ENCODE results near the gene USP32. TPM values are rescaled to one million over a fixed set of nuclear protein-coding genes. Genes with fewer than 3 reads are reported as not detected.

The USP32 gene
- total RNA-seq, 3 donors from 2014 or later (not counting 1 experiment from before 2014, with no cell fraction given), result 41.3 to 68.5 (median 41.7) TPM

DNA sequence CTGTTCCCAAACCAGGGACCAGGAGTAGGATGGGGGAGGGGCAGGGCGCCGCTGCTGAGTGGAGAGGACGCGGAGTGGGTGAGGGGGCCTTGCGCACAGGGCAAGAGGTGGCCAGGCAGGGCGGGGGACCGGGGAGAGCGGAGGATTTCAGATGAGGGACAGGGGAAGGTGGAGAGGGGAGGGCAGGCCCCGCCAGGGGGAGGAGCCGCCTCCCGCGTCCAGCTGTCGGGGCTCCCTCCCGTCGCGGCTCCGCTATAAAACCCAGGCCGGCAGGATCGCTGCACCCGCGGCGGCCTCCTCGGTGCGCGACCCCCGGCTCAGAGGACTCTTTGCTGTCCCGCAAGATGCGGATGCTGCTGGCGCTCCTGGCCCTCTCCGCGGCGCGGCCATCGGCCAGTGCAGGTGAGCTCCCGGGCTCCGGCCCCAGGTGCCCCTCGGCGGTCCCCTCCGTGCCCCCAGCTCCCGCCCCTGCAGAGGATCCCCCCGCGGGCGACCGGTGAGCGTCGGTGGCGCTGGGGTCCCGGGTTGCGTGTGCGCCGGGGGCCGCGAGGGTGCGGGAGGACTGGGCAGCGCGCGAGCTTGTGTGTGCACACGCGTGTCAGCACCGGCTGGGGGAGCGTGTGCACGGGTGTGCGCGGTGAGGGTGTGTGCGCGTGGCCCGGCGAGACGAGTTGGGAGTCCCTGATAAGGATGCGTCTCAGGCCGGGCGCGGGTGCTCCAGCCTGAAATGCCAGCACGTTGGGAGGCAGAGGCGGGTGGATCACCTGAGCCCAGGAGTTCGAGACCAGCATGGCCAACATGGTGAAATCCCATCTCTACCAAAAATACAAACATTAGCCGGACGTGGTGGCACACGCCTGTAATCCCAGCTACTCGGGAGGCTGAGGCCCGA lies 242.0 kb downstream of the USP32 start, which contains the start of gene CA4:
Gene CA4 (plus strand): TSS at position 283 of the 892 bp plus-strand sequence. CDS start 62 bp downstream, at position 345.
- intact Hi-C loops (cut with micrococcal nuclease), result no loop called here
- peak in 2 of 3 donors; percentile 26 to 40 for ATAC-seq

DNA sequence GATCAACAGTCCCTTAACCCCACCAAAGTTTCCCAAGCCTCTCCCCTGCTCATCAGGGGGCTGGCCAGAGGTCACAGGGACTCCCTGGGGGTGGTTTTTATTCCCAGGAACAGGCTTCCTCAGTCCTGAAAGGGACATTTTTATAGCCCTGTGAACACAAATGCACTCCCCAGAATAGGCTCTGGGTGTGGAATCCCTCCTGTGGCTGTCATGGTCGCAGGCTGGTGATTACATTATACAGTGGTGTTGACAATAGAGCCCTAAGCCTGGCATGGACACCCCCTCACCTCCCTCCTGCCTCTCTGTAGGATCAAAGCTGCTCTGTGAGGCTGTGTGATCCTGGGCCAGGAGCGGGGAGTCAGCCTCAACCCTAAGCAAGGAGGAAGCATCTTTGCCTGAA lies 243.6 kb downstream of the USP32 start:
- Mint-ChIP-seq H3K4me1 (peaks cover 7 to 14% of the 10 kb centered on the region in 2 donors), H3K27ac (no peak overlapping the region), H3K27me3 (ENCODE audit: low read depth in 2 of 2) (peaks cover 66 to 76% of the 10 kb centered on the region in 2 donors), H3K4me3 (no peak overlapping the region), H3K36me3 (no peaks in the 10 kb centered on the region), H3K9me3 (no peaks in the 10 kb centered on the region)
- ATAC-seq (no peak), DNase-seq (no peak)
- no peaks in the 10 kb centered on the region for H3K9me3 ChIP-seq (ENCODE audit: control insufficient read depth, insufficient read depth, low read length)
- 75% methylated on average over 2 of the region's 2 CpGs for WGBS (ENCODE audit: insufficient coverage)
- peaks cover 25% of the 10 kb centered on the region for H3K27me3 ChIP-seq (ENCODE audit: control insufficient read depth, insufficient read depth, low read length)
- H3K36me3 ChIP-seq (ENCODE audit: control insufficient read depth, insufficient read depth, low read length), result no peaks in the 10 kb centered on the region
- no peak overlapping the region for H3K27ac ChIP-seq (ENCODE audit: low read length)
- H3K4me1 ChIP-seq (ENCODE audit: control insufficient read depth, insufficient read depth, low read length), result peaks cover 12% of the 10 kb centered on the region
- H3K4me3 ChIP-seq (ENCODE audit: low read length), result no peak overlapping the region
- TF ChIP-seq, protein P1, sequence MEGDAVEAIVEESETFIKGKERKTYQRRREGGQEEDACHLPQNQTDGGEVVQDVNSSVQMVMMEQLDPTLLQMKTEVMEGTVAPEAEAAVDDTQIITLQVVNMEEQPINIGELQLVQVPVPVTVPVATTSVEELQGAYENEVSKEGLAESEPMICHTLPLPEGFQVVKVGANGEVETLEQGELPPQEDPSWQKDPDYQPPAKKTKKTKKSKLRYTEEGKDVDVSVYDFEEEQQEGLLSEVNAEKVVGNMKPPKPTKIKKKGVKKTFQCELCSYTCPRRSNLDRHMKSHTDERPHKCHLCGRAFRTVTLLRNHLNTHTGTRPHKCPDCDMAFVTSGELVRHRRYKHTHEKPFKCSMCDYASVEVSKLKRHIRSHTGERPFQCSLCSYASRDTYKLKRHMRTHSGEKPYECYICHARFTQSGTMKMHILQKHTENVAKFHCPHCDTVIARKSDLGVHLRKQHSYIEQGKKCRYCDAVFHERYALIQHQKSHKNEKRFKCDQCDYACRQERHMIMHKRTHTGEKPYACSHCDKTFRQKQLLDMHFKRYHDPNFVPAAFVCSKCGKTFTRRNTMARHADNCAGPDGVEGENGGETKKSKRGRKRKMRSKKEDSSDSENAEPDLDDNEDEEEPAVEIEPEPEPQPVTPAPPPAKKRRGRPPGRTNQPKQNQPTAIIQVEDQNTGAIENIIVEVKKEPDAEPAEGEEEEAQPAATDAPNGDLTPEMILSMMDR (IDR thresholded peaks at IDR 0.05), result no peak
- intact Hi-C loops (cut with micrococcal nuclease), result no loop called here

More for the DNA sequence above, 242.0 kb downstream of the USP32 start, which contains the start of gene CA4:
- TF ChIP-seq, protein P1 (IDR thresholded peaks at IDR 0.05), result no peak
- peaks cover 6 to 14% of the 10 kb centered on the region in 2 donors for H3K4me1 Mint-ChIP-seq
- 7% methylated on average over 81 of the region's 81 CpGs for WGBS (ENCODE audit: insufficient coverage)
- peak within 1 kb of the TSS; percentile 49 for H3K4me3 Mint-ChIP-seq
- no peaks in the 10 kb centered on the region for H3K9me3 Mint-ChIP-seq
- Histone ChIP-seq H3K9me3 (ENCODE audit: control insufficient read depth, insufficient read depth, low read length) (no peaks in the 10 kb centered on the region), H3K4me1 (ENCODE audit: control insufficient read depth, insufficient read depth, low read length) (peaks cover 12% of the 10 kb centered on the region), H3K4me3 (ENCODE audit: low read length) (no peak within 1 kb of the TSS), H3K27me3 (ENCODE audit: control insufficient read depth, insufficient read depth, low read length) (peaks cover 21% of the 10 kb centered on the region), H3K36me3 (ENCODE audit: control insufficient read depth, insufficient read depth, low read length) (no peaks in the 10 kb centered on the region), H3K27ac (ENCODE audit: low read length) (no peak within 1 kb of the TSS)
- no peak within 1 kb of the TSS for H3K27ac Mint-ChIP-seq
- H3K36me3 Mint-ChIP-seq, result no peaks in the 10 kb centered on the region
- H3K27me3 Mint-ChIP-seq (ENCODE audit: low read depth in 2 of 2), result peaks cover 59 to 64% of the 10 kb centered on the region in 2 donors
- DNase-seq, result no peak

DNA sequence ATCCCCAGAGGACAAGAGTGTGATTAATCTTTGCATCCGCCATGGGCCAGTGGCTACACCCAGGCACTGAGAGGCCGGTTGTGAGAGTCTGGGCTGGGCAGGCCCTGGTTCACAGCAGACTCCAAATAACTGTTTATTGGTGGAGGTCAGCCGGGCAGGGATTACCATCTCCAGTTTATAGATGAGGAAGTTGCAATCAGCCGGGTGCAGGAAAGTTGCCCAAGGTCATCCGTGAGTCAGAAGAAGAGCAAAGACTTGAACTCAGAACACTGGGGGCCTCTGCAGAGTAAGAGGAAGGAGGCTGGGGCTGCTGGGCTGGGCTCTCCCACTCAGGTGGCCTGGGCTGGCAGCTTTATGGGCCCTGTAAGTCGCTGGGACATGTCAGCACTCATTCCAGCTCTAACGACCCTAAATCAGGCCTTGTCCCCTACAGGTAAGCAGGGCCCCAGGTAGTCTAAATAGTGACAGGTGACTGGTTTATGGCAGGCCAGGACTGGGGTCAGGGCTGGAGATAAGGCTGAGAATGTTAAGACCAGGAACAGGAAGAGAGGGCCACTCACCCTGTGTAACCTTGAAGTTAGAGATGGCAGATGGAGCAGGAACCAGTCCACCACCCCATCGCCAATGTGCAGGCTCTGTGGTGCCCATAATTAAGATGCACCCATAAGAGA lies 244.2 kb downstream of the USP32 start:
- intact Hi-C loops (cut with micrococcal nuclease), result no loop called here
- Mint-ChIP-seq H3K4me3 (no peak overlapping the region), H3K36me3 (no peaks in the 10 kb centered on the region), H3K27ac (no peak overlapping the region), H3K9me3 (no peaks in the 10 kb centered on the region), H3K4me1 (peaks cover 14 to 19% of the 10 kb centered on the region in 2 donors), H3K27me3 (ENCODE audit: low read depth in 2 of 2) (peaks cover 69 to 78% of the 10 kb centered on the region in 2 donors)
- no peak overlapping the region for H3K27ac ChIP-seq (ENCODE audit: low read length)
- no peak overlapping the region for H3K4me3 ChIP-seq (ENCODE audit: low read length)
- H3K4me1 ChIP-seq (ENCODE audit: control insufficient read depth, insufficient read depth, low read length), result peaks cover 17% of the 10 kb centered on the region
- no peaks in the 10 kb centered on the region for H3K9me3 ChIP-seq (ENCODE audit: control insufficient read depth, insufficient read depth, low read length)
- DNase-seq (no peak), ATAC-seq (no peak)
- TF ChIP-seq, protein P1 (IDR thresholded peaks at IDR 0.05), result no peak
- peaks cover 30% of the 10 kb centered on the region for H3K27me3 ChIP-seq (ENCODE audit: control insufficient read depth, insufficient read depth, low read length)
- no peaks in the 10 kb centered on the region for H3K36me3 ChIP-seq (ENCODE audit: control insufficient read depth, insufficient read depth, low read length)
- WGBS (ENCODE audit: insufficient coverage), result 87% methylated on average over 8 of the region's 8 CpGs
